A549 treated with AZD9567 at 1 μM for 4 hours (cell line): ENCODE results near the gene MARS1. TPM values are rescaled to one million over a fixed set of nuclear protein-coding genes. Genes with fewer than 3 reads are reported as not detected.

ENCODE experiments used
- total RNA-seq: library from RNA; stranded (reverse); fragments of 200-300 nt; extraction: Qiagen RNA extraction; gene quantifications from 5 replicates; pipeline ENCODE4 v1.2.3, GENCODE V29; 2022; ENCODE audit not compliant: insufficient read depth

MARS1 gene
- 120 to 228 TPM (median 148 TPM) in 5 replicates for total RNA-seq

DNA sequence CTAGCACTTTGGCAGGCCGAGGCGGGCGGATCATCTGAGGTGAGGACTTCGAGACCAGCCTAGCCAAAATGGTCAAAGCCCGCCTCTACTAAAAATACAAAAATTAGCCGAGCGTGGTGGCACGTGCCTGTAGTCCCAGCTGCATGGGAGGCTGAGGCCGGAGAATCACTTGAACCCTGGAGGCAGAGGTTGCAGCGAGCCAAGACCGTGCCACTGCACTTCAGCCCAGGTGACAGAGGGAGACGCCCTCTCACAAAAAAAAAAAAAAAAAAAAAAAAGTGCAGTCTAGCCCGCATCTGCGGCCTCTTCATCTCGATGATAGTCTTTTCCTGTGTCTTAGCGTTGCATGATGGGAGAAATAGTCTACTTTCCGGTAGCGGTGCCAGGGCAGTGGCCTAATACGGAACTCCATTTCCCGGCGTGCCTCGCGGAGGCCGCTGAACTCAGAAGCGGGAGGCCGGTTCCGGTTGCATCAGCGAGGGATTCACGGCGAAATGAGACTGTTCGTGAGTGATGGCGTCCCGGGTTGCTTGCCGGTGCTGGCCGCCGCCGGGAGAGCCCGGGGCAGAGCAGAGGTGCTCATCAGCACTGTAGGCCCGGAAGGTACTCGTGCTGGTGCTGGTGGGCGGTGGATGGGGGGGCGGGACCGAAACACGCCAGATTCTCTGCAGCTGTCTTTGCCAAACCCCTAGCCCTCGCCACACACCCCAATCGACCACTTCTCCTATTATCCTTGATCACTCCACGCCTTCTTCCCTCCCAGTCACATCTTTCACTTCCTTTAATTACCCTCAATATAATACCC, at the start of gene MARS1:
Gene MARS1 (plus strand): TSS at position 472 of the 805 bp plus-strand sequence. CDS start 23 bp downstream, at position 495.

GRCh38 chr12:57454566-57455373, 33.1 kb upstream of the MARS1 start, which contains the start of gene INHBE:
TSS of gene INHBE (plus strand) at chr12:57455307. CDS start at chr12:57455537, 230 bp downstream.

DNA sequence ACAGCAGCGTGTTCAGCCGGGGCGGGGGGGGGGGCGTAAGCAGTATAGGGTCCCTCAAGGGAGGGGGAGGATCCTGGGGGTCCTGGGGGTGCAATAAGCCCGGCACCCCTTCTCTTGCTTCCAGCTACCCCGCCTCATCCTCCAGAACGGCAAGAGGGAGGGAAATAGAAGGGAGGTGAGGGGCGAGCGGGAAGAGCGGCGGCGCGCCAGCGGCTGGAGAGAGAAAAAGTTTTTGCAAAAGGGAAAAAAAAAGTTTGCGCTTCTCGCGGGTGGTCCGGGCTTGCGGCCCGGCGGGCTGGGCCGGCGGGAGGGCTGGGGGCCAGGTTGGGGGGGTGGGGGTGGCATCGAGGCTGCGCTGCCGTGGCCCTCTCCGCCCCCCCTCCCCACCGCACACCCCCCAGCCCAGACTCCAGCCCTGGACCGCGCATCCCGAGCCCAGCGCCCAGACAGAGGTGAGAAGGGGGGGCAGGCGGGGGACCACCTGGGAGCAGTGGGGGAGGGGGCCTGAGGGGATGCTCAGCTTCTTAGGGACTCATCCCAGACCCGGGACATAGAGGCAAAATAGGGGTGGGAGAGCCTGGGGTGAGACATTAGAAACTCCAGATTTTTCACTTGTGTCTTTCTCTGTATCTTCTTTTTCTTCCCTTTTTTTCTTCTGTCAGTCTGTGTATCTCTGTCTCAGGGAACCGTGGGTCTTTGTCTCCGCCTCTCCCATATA, 28.0 kb upstream of the MARS1 start, which contains the start of gene GLI1:
Gene GLI1 (plus strand): TSS at position 36 of the 718 bp plus-strand sequence. CDS start 3,907 bp downstream, outside the sequence.

DNA sequence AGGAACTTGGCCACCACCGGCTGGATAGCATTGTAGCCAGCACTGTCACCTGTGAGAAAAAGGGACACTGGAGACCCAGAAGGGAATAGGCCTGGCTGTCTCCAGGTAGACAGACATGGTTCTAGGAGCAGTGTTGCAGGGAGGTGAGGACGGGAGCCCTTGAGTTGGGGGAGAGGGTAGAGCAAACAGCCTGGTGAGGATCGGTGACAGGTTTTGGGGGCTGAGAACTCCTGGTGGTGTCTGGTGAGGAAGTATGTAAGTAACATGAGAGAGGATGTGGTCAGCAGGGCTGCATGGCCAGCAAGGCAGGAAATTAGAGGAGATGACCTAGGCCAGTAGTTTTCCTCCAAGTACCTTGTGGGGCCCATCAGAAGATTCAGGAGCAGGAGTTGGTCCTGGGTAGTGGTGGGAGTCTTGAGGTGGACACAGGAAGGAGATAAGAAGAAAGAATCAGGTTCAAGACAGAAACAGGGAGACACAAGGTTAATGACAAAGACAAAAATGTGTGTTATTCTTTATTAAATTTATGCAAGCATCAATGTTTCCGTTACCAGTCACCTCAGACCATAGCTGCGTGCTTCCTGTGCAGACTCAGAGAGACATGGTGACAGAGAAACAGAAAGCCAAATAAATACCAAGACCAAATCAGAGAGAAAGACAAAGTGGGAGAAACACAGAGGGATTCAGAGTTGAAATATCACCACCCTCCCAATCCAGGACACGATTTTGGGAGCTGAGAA, 8.3 kb upstream of the MARS1 start, which contains the start of gene ARHGAP9:
Gene ARHGAP9 (minus strand): TSS at position 491 of the 740 bp plus-strand sequence. CDS start 460 bp downstream, at position 31.

GRCh38 chr12:57520053-57520818, 32.4 kb downstream of the MARS1 start, which contains the start of gene DDIT3:
TSS of gene DDIT3 (minus strand) at chr12:57520514. CDS start at chr12:57517406, 3,108 bp downstream.

GRCh38 chr12:57522011-57522886, 34.4 kb downstream of the MARS1 start, which contains the start of gene MBD6:
TSS of gene MBD6 (plus strand) at chr12:57522824. CDS start at chr12:57524304, 1,480 bp downstream.

DNA sequence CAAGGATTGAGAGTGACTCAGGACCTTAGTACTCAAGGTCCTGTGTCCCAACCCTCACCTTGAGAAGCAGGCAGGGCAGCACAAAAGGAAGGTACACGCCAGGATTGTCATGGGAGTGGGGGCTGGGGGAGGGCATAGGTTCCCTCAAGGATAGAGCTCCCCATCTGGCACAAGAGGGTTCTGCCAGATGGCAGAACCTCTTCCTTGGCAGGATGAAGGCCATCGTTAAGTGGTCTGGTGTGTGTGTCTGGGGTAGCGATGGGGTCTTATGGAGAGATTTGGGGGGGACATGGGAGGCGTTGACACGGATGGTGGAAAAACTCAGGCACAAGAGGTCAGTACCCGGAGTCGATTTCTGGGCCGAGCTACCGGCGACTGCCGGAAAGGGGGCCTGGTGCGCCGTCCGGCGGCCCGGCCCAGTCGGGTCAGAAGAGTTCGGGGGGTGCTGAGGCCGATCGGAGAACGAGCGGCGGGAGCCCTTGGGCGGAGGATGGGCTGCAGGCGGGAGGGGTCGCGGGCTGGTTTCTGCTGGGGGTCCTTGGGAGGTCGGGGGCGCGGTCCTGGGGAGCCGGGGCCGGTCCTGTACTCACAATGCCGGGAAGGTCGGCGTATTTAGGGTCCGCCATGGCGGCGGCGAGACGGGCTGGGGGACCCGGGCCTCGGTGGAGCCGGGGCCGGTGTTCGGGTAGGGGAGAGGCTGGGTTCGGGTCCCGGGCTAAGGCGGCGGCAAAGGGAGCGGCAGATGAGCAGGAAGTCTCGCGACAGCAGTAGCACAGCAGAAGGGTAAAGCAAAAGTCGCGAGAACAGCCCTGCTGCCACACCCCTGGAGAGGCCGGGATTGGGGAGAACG, 58.8 kb downstream of the MARS1 start, which contains the start of gene DCTN2:
Gene DCTN2 (minus strand): TSS at position 755 of the 850 bp plus-strand sequence. CDS start 129 bp downstream, at position 626.

GRCh38 chr12:57549909-57550640, 62.2 kb downstream of the MARS1 start, which contains the start of gene KIF5A:
TSS of gene KIF5A (plus strand) at chr12:57550044. CDS start at chr12:57550272, 228 bp downstream.

Other genes with a start within 250 kb of the MARS1 start
- 0.24 to 0.34 TPM (median 0.31 TPM) in 4 of 5 replicates, not detected in the other for gene STAC3, start 236.9 kb upstream of the MARS1 start, total RNA-seq
- gene R3HDM2, start 57.0 kb upstream of the MARS1 start, total RNA-seq: 8.0 to 10.9 TPM (median 8.4 TPM) in 5 replicates
- 0.03 to 0.06 TPM in 2 of 5 replicates, not detected in the others for gene INHBC, start 53.3 kb upstream of the MARS1 start, total RNA-seq
- 0.05 to 0.07 TPM in 2 of 5 replicates, not detected in the others for gene INHBE, start 32.8 kb upstream of the MARS1 start, total RNA-seq
- gene GLI1, start 28.3 kb upstream of the MARS1 start, total RNA-seq: 3.0 to 6.8 TPM (median 4.2 TPM) in 5 replicates
- 0.52 to 1.1 TPM (median 0.55 TPM) in 4 of 5 replicates, not detected in the other for gene ARHGAP9, start 8.2 kb upstream of the MARS1 start, total RNA-seq
- gene DDIT3, start 32.4 kb downstream of the MARS1 start, total RNA-seq: 25.3 to 34.3 TPM (median 31.4 TPM) in 5 replicates
- 7.9 to 27.8 TPM (median 25.9 TPM) in 5 replicates for gene MBD6, start 34.8 kb downstream of the MARS1 start, total RNA-seq
- 113 to 139 TPM (median 118 TPM) in 5 replicates for gene DCTN2, start 59.1 kb downstream of the MARS1 start, total RNA-seq
- gene KIF5A, start 62.0 kb downstream of the MARS1 start, total RNA-seq: 0.17 to 0.32 TPM (median 0.26 TPM) in 4 of 5 replicates, not detected in the other
- 39.5 to 42.5 TPM (median 40.2 TPM) in 5 replicates for gene PIP4K2C, start 103.1 kb downstream of the MARS1 start, total RNA-seq
- 11.8 to 16.9 TPM (median 16.2 TPM) in 5 replicates for gene DTX3, start 116.8 kb downstream of the MARS1 start, total RNA-seq
- 5.0 to 22.2 TPM (median 5.9 TPM) in 5 replicates for gene ARHGEF25, start 123.4 kb downstream of the MARS1 start, total RNA-seq
- gene B4GALNT1, start 145.1 kb downstream of the MARS1 start, total RNA-seq: 33.1 to 44.2 TPM (median 39.2 TPM) in 5 replicates
- gene OS9, start 206.1 kb downstream of the MARS1 start, total RNA-seq: 115 to 117 TPM (median 116 TPM) in 5 replicates